Mesenchymal stem cell (in vitro differentiated cells and primary cell): ENCODE results near the gene PDZD2.
"Not testable (repeated sequence)": the region's sequence is repeated elsewhere in the genome, so short reads cannot be mapped to it uniquely, and the experiment has no call there.

Experiments used
- DNase-seq: peaks from one replicate; pipeline ENCODE4 v3.0.0-alpha.2; 2013
- H2AFZ ChIP-seq: one replicate; pipeline ENCODE4 v1.6.1; 2013; ENCODE audit warnings: low read depth, mild to moderate bottlenecking, control low read depth, inconsistent platforms, low read length, moderate library complexity
- H2AK5ac ChIP-seq: 2 replicates; pipeline ENCODE4 v1.6.1; 2013; ENCODE audit warnings: low read length, moderate library complexity, mild to moderate bottlenecking, inconsistent platforms; ENCODE audit not compliant: severe bottlenecking
- H2BK120ac ChIP-seq: one replicate; pipeline ENCODE4 v1.6.1; 2013; ENCODE audit warnings: low read depth, mild to moderate bottlenecking, inconsistent platforms, low read length, moderate library complexity
- H2BK12ac ChIP-seq, 2 experiments: one replicate each; pipeline ENCODE4 v1.6.1; 2013; ENCODE audit warnings: inconsistent platforms in 2 of 2, low read length in 2 of 2, mild to moderate bottlenecking in 2 of 2, moderate library complexity in 2 of 2, control low read depth in 1 of 2
- H2BK15ac ChIP-seq: one replicate; pipeline ENCODE4 v1.6.1; 2013; ENCODE audit warnings: mild to moderate bottlenecking, low read depth, inconsistent platforms; ENCODE audit not compliant: poor library complexity, severe bottlenecking
- H2BK5ac ChIP-seq: 2 replicates; pipeline ENCODE4 v1.6.1; 2013; ENCODE audit warnings: low read depth, mild to moderate bottlenecking, low read length, control low read depth, inconsistent platforms; ENCODE audit not compliant: poor library complexity, severe bottlenecking
- H3K14ac ChIP-seq, 2 experiments: one replicate each; pipeline ENCODE4 v1.6.1; 2013; ENCODE audit warnings: inconsistent platforms in 2 of 2, low read length in 2 of 2, control low read depth in 1 of 2, mild to moderate bottlenecking in 1 of 2, moderate library complexity in 1 of 2
- H3K18ac ChIP-seq, 2 experiments: one replicate each; pipeline ENCODE4 v1.6.1; 2013; ENCODE audit warnings: inconsistent platforms in 2 of 2, low read length in 2 of 2, control low read depth in 1 of 2, low read depth in 1 of 2, mild to moderate bottlenecking in 1 of 2
- H3K23ac ChIP-seq, 2 experiments: one replicate each; pipeline ENCODE4 v1.6.1; 2013; ENCODE audit warnings: inconsistent platforms in 2 of 2, low read length in 2 of 2, mild to moderate bottlenecking in 2 of 2, moderate library complexity in 2 of 2, control low read depth in 1 of 2
- H3K27ac ChIP-seq: 2 replicates; pipeline ENCODE4 v1.5.1; 2013; ENCODE audit warnings: mild to moderate bottlenecking, moderate library complexity, low read length, control low read depth, inconsistent platforms; ENCODE audit not compliant: poor library complexity, severe bottlenecking
- H3K27me3 ChIP-seq, 2 experiments: 2 replicates each; pipeline versions ENCODE4 v1.6.1 to v1.7.0; 2013; ENCODE audit warnings: low read length in 2 of 2, mild to moderate bottlenecking in 2 of 2, moderate library complexity in 2 of 2, control low read depth in 1 of 2, inconsistent platforms in 1 of 2; ENCODE audit not compliant: control insufficient read depth in 1 of 2, insufficient read depth in 1 of 2
- H3K36me3 ChIP-seq, 2 experiments: 2 replicates each; pipeline versions ENCODE4 v1.6.1 to v1.7.0; 2013; ENCODE audit warnings: low read length in 2 of 2, control low read depth in 1 of 2, inconsistent platforms in 1 of 2, low read depth in 1 of 2, mild to moderate bottlenecking in 1 of 2; ENCODE audit not compliant: insufficient read depth in 2 of 2, control insufficient read depth in 1 of 2
- H3K4ac ChIP-seq, 2 experiments: one replicate each; pipeline ENCODE4 v1.6.1; 2013; ENCODE audit warnings: inconsistent platforms in 2 of 2, low read length in 2 of 2, mild to moderate bottlenecking in 2 of 2, moderate library complexity in 2 of 2, control low read depth in 1 of 2, low read depth in 1 of 2
- H3K4me1 ChIP-seq: 2 replicates; pipeline ENCODE4 v1.6.1; 2013; ENCODE audit warnings: low read depth, low read length, control low read depth; ENCODE audit not compliant: control insufficient read depth, insufficient read depth
- H3K4me2 ChIP-seq: 2 replicates; pipeline ENCODE4 v1.6.1; 2013; ENCODE audit warnings: low read length, mild to moderate bottlenecking, inconsistent platforms; ENCODE audit not compliant: poor library complexity, severe bottlenecking
- H3K4me3 ChIP-seq, 2 experiments: 2 replicates each; pipeline versions ENCODE4 v1.5.1 to v1.7.0; 2013; ENCODE audit warnings: low read length in 2 of 2, mild to moderate bottlenecking in 2 of 2, control low read depth in 1 of 2, low read depth in 1 of 2; ENCODE audit not compliant: insufficient read depth in 1 of 2
- H3K79me1 ChIP-seq: replicated peaks from 2 replicates; pipeline ENCODE4 v1.6.1; 2013; ENCODE audit warnings: mild to moderate bottlenecking, control low read depth, low read length, inconsistent platforms; ENCODE audit not compliant: poor library complexity, severe bottlenecking
- H3K9ac ChIP-seq: 2 replicates; pipeline ENCODE4 v1.7.0; 2013; ENCODE audit warnings: mild to moderate bottlenecking, low read length, moderate library complexity
- H3K9me3 ChIP-seq: 2 replicates; pipeline ENCODE4 v1.7.0; 2013; ENCODE audit warnings: mild to moderate bottlenecking, low read length; ENCODE audit not compliant: control insufficient read depth
- H4K8ac ChIP-seq: one replicate; pipeline ENCODE4 v1.6.1; 2013; ENCODE audit warnings: inconsistent platforms, mild to moderate bottlenecking, low read length, moderate library complexity
- H4K91ac ChIP-seq: one replicate; pipeline ENCODE4 v1.6.1; 2013; ENCODE audit warnings: mild to moderate bottlenecking, low read length, inconsistent platforms
- WGBS: methylation state at CpG from one replicate; pipeline ENCODE4 v1.1.7; 2013; ENCODE audit warnings: mixed read lengths; 5-methylcytosine and 5-hydroxymethylcytosine counted together

Gene PDZD2

GRCh38 chr5:32074401-32074800 is 435.5 kb downstream of the PDZD2 start:
- 90% methylated on average over 5 of the region's 5 CpGs for WGBS
- Histone ChIP-seq H3K18ac (no peak overlapping the region), H3K23ac (no peak overlapping the region), H2AK5ac (no peak overlapping the region), H2BK15ac (no peak overlapping the region), H2AFZ (no peak overlapping the region), H3K4ac (no peak overlapping the region), H2BK120ac (no peak overlapping the region), H3K79me1 (no peaks in the 10 kb centered on the region), H3K9ac (no peak overlapping the region), H3K4me2 (no peak overlapping the region), H3K4me1 (peaks cover 2% of the 10 kb centered on the region), H3K9me3 (no peaks in the 10 kb centered on the region), H3K36me3 (no peaks in the 10 kb centered on the region), H3K14ac (no peak overlapping the region), H2BK5ac (no peak overlapping the region), H4K8ac (no peak overlapping the region), H2BK12ac (no peak overlapping the region), H3K27ac (no peak overlapping the region), H4K91ac (no peak overlapping the region), H3K4me3 (no peak overlapping the region), H3K27me3 (peaks cover 0 to 19% of the 10 kb centered on the region in 2 experiments)
- DNase-seq: no peak

- no peaks in the 10 kb centered on the region for H3K36me3 ChIP-seq
- no peak overlapping the region for H2BK15ac ChIP-seq
- H3K4me2 ChIP-seq: no peak overlapping the region
- no peak overlapping the region for H3K4ac ChIP-seq
- H3K4me1 ChIP-seq: peaks cover 2% of the 10 kb centered on the region
- H2AK5ac ChIP-seq: no peak overlapping the region
- H3K27ac ChIP-seq: no peak overlapping the region
- 47% methylated on average over 2 of the region's 4 CpGs for WGBS
- no peak overlapping the region for H3K23ac ChIP-seq
- DNase-seq: peak; percentile 63
- H3K9ac ChIP-seq: no peak overlapping the region
- H4K91ac ChIP-seq: no peak overlapping the region
- H3K4me3 ChIP-seq: no peak overlapping the region
- no peak overlapping the region for H2BK12ac ChIP-seq
- H3K9me3 ChIP-seq: no peaks in the 10 kb centered on the region
- H2AFZ ChIP-seq: no peak overlapping the region
- no peak overlapping the region for H2BK120ac ChIP-seq
- no peak overlapping the region for H2BK5ac ChIP-seq
- no peak overlapping the region for H3K14ac ChIP-seq
- H3K79me1 ChIP-seq: no peaks in the 10 kb centered on the region
- peaks cover 0 to 18% of the 10 kb centered on the region in 2 experiments for H3K27me3 ChIP-seq
- no peak overlapping the region for H3K18ac ChIP-seq
- no peak overlapping the region for H4K8ac ChIP-seq
Observed at GRCh38 chr5:32076699-32077695, 438.1 kb downstream of the PDZD2 start.

GRCh38 chr5:32078855-32079254 is 439.9 kb downstream of the PDZD2 start:
- not testable (repeated sequence) for H2BK15ac ChIP-seq, H2BK12ac ChIP-seq, H2AK5ac ChIP-seq, H2BK120ac ChIP-seq, H3K4me3 ChIP-seq, H3K36me3 ChIP-seq, H3K18ac ChIP-seq, H3K9ac ChIP-seq, H2BK5ac ChIP-seq, H3K23ac ChIP-seq, H3K79me1 ChIP-seq, H3K4ac ChIP-seq, H3K27ac ChIP-seq, H3K14ac ChIP-seq, H3K9me3 ChIP-seq, H2AFZ ChIP-seq, DNase-seq, H4K8ac ChIP-seq, H4K91ac ChIP-seq, H3K4me1 ChIP-seq, H3K4me2 ChIP-seq
- 94% methylated on average over 4 of the region's 6 CpGs for WGBS
- peaks cover 0 to 12% of the 10 kb centered on the region in 2 experiments for H3K27me3 ChIP-seq

GRCh38 chr5:32080565-32080964 is 441.6 kb downstream of the PDZD2 start:
- not testable (repeated sequence) for H2AK5ac ChIP-seq, H3K9ac ChIP-seq, H2AFZ ChIP-seq, H2BK15ac ChIP-seq, H3K4me3 ChIP-seq, H3K9me3 ChIP-seq, H3K27ac ChIP-seq, H4K8ac ChIP-seq, H4K91ac ChIP-seq, H3K18ac ChIP-seq, H3K79me1 ChIP-seq, DNase-seq, H3K4ac ChIP-seq, H3K4me2 ChIP-seq, H3K36me3 ChIP-seq, H2BK5ac ChIP-seq, H3K14ac ChIP-seq, H2BK12ac ChIP-seq, H3K4me1 ChIP-seq, H3K27me3 ChIP-seq, H3K23ac ChIP-seq, H2BK120ac ChIP-seq
- no CpG with 5 or more reads among the region's 1 CpG for whole genome bisulfite sequencing
